Measurements from ENCODE around the gene ATP8B4. TPM values are rescaled to one million over a fixed set of nuclear protein-coding genes. Genes with fewer than 3 reads are reported as not detected.

The ATP8B4 gene
- total RNA-seq, 6 experiments from 2014 or later = 4.5 to 10.1 (median 6.7) TPM

- WGBS (ENCODE audit: insufficient coverage, low coverage, low lambda C conversion rate, missing lambda C conversion rate) = 82% methylated on average over 4 of the region's 4 CpGs
- intact Hi-C loops (cut with DNase I) = no loop called here
- no peaks in the 10 kb centered on the region for H3K9me3 ChIP-seq
- H3K4me3 ChIP-seq = no peak overlapping the region
- no peaks in the 10 kb centered on the region for H3K4me1 ChIP-seq
- H3K36me3 ChIP-seq = no peaks in the 10 kb centered on the region
- ATAC-seq (no peak), DNase-seq (no peak)
- TF ChIP-seq, protein P1, sequence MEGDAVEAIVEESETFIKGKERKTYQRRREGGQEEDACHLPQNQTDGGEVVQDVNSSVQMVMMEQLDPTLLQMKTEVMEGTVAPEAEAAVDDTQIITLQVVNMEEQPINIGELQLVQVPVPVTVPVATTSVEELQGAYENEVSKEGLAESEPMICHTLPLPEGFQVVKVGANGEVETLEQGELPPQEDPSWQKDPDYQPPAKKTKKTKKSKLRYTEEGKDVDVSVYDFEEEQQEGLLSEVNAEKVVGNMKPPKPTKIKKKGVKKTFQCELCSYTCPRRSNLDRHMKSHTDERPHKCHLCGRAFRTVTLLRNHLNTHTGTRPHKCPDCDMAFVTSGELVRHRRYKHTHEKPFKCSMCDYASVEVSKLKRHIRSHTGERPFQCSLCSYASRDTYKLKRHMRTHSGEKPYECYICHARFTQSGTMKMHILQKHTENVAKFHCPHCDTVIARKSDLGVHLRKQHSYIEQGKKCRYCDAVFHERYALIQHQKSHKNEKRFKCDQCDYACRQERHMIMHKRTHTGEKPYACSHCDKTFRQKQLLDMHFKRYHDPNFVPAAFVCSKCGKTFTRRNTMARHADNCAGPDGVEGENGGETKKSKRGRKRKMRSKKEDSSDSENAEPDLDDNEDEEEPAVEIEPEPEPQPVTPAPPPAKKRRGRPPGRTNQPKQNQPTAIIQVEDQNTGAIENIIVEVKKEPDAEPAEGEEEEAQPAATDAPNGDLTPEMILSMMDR (IDR thresholded peaks at IDR 0.05) = no peak
- no peak for TF ChIP-seq POLR2A (IDR thresholded peaks at IDR 0.05)
- H3K27ac ChIP-seq = no peak overlapping the region
- H3K27me3 ChIP-seq = no peaks in the 10 kb centered on the region
These were observed 5.0 kb upstream of the ATP8B4 start for GRCh38 chr15:50123861-50124557.

DNA sequence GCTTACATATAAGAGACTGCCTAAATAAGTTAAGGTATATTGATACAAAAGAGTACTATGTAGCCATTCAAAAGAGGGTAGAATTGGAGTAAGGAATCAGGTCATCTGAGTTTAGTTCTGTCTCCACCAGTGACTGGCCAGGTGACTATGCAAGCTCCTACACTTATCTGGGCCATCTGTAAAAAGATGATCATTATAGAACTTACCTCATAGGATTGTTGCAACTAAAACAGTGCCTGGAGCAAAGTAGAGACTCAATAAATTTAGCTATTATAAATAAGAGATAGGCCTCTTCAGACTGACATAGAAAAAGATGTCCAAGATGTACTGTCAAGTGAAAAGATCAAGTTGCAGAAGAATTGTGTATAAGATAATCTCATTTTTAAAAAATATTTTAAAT is 1.7 kb upstream of the ATP8B4 start:
- H3K27ac ChIP-seq = no peak overlapping the region
- TF ChIP-seq POLR2A (IDR thresholded peaks at IDR 0.05) = no peak
- TF ChIP-seq, protein P1 (IDR thresholded peaks at IDR 0.05) = no peak
- DNase-seq (no peak), ATAC-seq (no peak)
- peaks cover 0 to 3% (median 0%) of the 10 kb centered on the region in 4 donors for H3K9me3 ChIP-seq
- no peaks in the 10 kb centered on the region for H3K4me1 ChIP-seq
- H3K27me3 ChIP-seq = no peaks in the 10 kb centered on the region
- no peak overlapping the region for H3K4me3 ChIP-seq
- intact Hi-C loops (cut with DNase I) = no loop called here
- H3K36me3 ChIP-seq = no peaks in the 10 kb centered on the region

DNA sequence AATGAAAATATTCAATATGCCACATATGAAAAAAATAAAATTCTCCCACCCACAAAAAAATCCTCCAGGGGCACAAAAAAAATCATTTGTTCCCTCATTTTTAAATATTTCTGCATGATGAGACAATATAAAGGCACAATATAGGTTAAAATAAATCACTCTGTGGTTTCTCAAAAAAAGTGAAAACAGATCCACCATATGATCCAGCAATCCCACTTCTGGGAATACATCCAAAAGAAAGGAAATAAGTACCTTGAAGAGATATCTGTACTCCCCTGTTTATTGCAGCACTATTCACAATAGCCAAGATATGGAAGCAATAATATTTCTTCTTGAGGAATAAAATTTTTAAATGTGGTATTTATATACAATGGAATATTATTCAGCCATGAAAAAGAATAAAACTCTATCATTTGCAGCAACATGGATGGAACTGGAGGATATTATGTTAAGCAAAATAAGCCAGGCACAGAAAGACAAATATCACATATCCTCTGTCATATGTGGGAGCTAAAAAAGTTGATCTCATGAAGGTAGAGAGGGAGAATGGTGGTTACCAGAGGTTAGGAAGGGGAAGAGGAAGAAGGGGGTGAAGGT is 1.5 kb downstream of the ATP8B4 start:
- Histone ChIP-seq H3K9me3 (peaks cover 0 to 3% (median 0%) of the 10 kb centered on the region in 4 donors), H3K36me3 (no peaks in the 10 kb centered on the region), H3K27me3 (no peaks in the 10 kb centered on the region), H3K4me3 (no peak overlapping the region), H3K4me1 (no peaks in the 10 kb centered on the region), H3K27ac (no peak overlapping the region)
- intact Hi-C loops (cut with DNase I) = no loop called here
- no peak for ATAC-seq
- TF ChIP-seq POLR2A (IDR thresholded peaks at IDR 0.05) = no peak
- TF ChIP-seq, protein P1 (IDR thresholded peaks at IDR 0.05) = no peak
- DNase-seq = no peak

DNA sequence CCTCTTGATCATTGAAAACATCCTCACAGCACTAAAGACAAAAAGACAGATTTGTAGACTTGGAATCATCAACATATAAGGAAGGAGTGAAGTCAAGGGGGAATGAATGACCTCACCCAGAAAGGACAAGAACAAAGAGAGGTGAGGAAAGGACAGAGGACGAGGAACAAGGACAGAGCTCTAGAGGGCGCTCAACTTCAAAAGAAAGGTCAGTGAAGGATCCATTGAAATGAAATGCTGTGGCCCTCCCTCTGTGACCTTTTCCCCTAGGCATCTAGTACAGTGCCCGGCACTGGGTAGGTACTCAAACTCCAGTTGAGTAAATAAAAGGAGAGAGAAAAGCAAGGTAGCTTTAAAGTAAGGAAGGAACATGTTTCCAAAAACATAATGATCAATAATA is 2.6 kb downstream of the ATP8B4 start:
- WGBS (ENCODE audit: insufficient coverage, low coverage, low lambda C conversion rate, missing lambda C conversion rate) = 13% methylated on average over 3 of the region's 3 CpGs

More for the DNA sequence above, 2.6 kb downstream of the ATP8B4 start:
- Histone ChIP-seq H3K27me3 (no peaks in the 10 kb centered on the region), H3K36me3 (no peaks in the 10 kb centered on the region), H3K27ac (no peak overlapping the region), H3K4me3 (no peak overlapping the region), H3K4me1 (no peaks in the 10 kb centered on the region), H3K9me3 (peaks cover 0 to 3% (median 0%) of the 10 kb centered on the region in 4 donors)
- ATAC-seq (peak; percentile 39 to 64 (median 50)), DNase-seq (no peak)
- TF ChIP-seq, protein P1 (IDR thresholded peaks at IDR 0.05) = peak in 2 of 4 donors; percentile 15 to 29
- TF ChIP-seq POLR2A (IDR thresholded peaks at IDR 0.05) = no peak
- intact Hi-C loops (cut with DNase I) = no loop called here

All from right lobe of liver (tissue), 6 donors.